NCI-H524 (cell line): ENCODE results near the gene ROBO1.
"Not testable (repeated sequence)": the region's sequence is repeated elsewhere in the genome, so short reads cannot be mapped to it uniquely, and the experiment has no call there.

Experiments
- DNase-seq, 2 experiments: peaks; one replicate each; lab custom pipeline; 2025; lab: John Stamatoyannopoulos, UW

The ROBO1 gene

GRCh38 chr3:78799681-78800080 lies 968.1 kb downstream of the ROBO1 start:
- no peak for DNase-seq

- DNase-seq: no peak
These were observed 969.4 kb downstream of the ROBO1 start for GRCh38 chr3:78798266-78798832.

DNA sequence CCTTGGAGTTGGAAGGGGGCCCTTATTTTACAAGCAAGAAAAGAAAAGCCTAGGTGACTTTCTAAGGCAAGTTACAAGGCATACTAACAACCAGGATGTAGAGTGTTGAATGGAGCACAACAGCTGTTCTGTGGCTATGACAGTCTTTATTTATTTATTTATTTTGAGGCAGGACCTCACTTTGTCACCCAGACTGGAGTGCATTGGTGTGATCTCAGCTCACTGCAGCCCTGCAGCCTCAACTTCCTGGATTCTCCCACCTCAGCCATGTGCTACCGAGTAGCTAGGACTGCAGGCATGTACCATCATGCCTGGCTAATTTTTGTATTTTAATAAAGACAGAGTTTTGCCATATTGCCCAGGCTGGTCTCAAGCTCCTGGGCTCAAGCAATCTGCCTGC lies 973.4 kb downstream of the ROBO1 start:
- DNase-seq: peak in 1 of 2 experiments; percentile 12

GRCh38 chr3:78792733-78793132 lies 975.1 kb downstream of the ROBO1 start:
- DNase-seq: no peak

GRCh38 chr3:78792212-78792611 lies 975.6 kb downstream of the ROBO1 start:
- DNase-seq: no peak

DNA sequence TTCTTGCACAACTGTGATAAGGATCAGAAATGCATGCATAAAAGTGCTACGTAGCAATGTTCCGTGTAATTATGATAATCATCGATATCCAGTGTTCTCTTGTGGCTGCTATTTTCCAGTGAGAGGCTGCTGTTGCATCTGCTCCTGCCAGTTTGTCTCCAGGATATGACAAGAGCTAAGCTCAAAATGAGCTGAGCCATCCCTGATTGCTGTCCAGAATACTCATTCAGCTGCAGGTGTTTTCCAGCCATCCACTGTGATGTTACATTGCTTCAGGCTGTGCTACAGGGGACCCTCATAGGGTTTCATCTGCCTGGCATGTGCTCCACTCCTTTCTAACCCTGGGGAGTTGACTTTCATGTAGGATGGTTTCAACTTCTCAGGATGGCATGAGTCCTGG lies 976.0 kb downstream of the ROBO1 start:
- DNase-seq: peak in 1 of 2 experiments; percentile 60

- DNase-seq: no peak
These were observed 979.0 kb downstream of the ROBO1 start for GRCh38 chr3:78788839-78789238.

GRCh38 chr3:78785004-78785403 lies 982.8 kb downstream of the ROBO1 start:
- DNase-seq: no peak

- peak; percentile 53 to 89 for DNase-seq
These were observed 986.4 kb downstream of the ROBO1 start for GRCh38 chr3:78781351-78781750.

- DNase-seq: peak; percentile 74 to 93
These were observed 1001.9 kb downstream of the ROBO1 start for GRCh38 chr3:78765671-78766485.

- DNase-seq: no peak
These were observed 1003.2 kb downstream of the ROBO1 start for GRCh38 chr3:78764634-78765033.

GRCh38 chr3:78762121-78762520 lies 1005.7 kb downstream of the ROBO1 start:
- no peak for DNase-seq

- DNase-seq: no peak
These were observed 1006.7 kb downstream of the ROBO1 start for GRCh38 chr3:78761126-78761525.

GRCh38 chr3:78757731-78758130 lies 1010.1 kb downstream of the ROBO1 start:
- DNase-seq: no peak

DNA sequence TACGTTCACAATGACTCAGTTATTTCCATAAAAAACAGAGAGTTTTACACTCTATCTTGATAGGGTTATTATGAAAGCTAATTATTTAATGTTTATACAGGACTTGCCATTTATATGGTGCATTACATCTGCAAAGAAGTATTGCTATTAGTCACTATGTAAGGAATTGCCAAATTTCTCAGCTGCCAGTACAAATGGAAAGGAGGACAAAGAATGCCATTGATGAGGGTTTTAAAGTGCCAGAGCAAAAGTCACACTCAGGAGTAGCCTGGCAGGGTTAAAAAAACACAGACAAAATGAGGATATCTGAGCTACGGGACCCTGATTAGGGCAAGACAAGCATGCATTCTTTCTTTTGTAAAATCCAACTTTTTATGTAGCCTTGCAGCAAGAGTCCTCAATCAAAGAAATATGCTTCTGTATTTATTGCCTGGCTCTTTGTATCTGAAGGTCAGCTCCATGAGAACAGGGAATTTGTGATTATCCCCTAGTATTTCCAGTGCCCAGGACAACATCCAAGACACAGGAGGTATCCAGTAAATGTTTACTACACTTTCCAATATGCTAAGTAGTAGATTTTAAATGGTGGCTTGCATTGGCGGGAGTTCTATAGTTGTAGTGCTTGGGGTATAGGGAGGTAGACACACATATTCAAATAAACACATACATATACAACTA lies 1013.6 kb downstream of the ROBO1 start:
- DNase-seq: no peak

- DNase-seq: no peak
These were observed 1016.5 kb downstream of the ROBO1 start for GRCh38 chr3:78751266-78751665.

GRCh38 chr3:78750291-78750690 lies 1017.5 kb downstream of the ROBO1 start:
- DNase-seq: not testable (repeated sequence)

DNA sequence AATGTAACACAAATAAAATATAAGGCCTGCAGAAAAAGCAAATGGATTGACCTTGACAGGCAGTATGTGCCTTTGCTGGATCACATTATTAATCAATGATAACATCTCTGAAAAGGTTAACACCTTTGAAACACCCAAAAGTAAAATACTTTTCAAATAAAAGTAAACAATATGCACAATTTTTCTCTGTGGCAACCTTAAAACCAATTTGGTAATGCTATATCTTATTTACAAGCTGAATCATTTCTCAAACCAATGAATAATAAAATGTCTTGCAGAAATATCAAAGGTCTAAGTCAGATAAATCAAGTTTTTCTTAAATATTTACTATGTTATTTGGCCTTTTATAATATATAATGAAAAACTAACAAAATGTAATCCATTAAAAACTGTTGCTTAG lies 1018.7 kb downstream of the ROBO1 start:
- no peak for DNase-seq

DNA sequence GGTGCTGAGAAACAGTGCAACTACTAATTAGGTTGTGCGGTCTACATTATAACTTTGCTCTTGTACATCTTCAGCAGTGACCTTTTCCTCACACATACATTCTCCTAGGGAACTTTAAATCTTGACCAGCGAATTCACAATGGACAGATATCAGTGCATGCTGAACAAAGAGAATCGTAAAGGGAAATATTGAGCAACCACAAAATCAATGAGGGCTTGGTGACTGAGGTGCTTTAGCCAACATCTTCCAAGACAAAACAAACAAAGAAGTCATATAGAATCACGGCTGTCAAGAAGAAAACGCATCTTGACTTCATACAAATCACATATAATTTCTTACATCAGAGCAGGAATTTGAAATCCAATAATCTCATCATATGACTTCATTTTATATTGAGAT lies 1022.0 kb downstream of the ROBO1 start:
- no peak for DNase-seq

DNA sequence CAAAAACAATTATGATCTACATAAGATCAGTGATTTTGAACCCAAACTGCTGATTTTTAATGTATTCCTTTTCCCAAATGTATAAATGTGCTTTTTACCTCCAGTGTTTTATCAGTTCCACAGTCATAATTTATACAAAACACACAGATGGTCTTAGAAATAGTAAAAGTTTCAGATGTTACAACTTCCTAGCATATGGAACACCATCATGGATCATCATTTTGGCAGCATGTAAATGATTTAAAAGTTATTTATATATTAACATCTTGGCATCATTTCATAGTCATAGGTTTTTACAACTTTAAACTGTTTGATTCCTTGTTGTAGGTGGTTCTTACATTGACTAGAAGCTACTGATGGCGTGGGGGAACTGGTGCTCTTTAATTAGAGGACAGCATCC lies 1025.3 kb downstream of the ROBO1 start:
- no peak for DNase-seq

- DNase-seq: no peak
These were observed 1025.8 kb downstream of the ROBO1 start for GRCh38 chr3:78742041-78742440.

- no peak for DNase-seq
These were observed 1026.6 kb downstream of the ROBO1 start for GRCh38 chr3:78741066-78741645.

DNA sequence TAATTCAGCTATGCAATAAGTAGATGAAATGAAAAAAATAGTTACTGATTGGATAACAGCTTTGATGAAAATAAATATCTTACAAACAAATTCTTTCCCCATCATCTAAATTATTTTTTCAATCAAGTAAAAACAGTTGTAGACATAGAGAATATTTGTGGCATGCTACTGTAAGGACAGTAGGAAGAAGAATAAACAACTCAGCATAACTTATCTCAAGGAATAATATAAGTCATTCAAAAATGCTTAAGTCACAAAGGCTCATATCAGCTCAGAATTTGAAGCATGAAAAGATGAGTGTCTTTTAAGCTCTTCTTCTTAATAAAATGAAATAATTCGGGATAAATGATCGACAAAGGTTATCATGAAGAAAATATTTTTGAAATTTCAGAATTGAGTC lies 1029.0 kb downstream of the ROBO1 start:
- DNase-seq: no peak
